H1 (cell line): ENCODE results near the gene AGER. TPM values are rescaled to one million over a fixed set of nuclear protein-coding genes. Genes with fewer than 3 reads are reported as not detected.
"Not testable (repeated sequence)": the region's sequence is repeated elsewhere in the genome, so short reads cannot be mapped to it uniquely, and the experiment has no call there.

Source experiments
- CTCF ChIA-PET: fragments of 300-600 bp; sonication (Branson Sonifier 250); formaldehyde crosslinking; loops from one replicate; lab custom pipeline; 2021; ENCODE audit not compliant: partially characterized antibody; lab: Charles Lee
- POLR2A ChIA-PET: fragments of 300-600 bp; sonication (Branson Sonifier 250); formaldehyde crosslinking; loops from one replicate; lab custom pipeline; 2021; ENCODE audit warnings: inconsistent platforms; ENCODE audit not compliant: partially characterized antibody; lab: Charles Lee
- DNase-seq, 2 experiments: peaks; one replicate each; pipeline versions ENCODE4 v3.0.0 to v3.0.0-alpha.2; 2010 to 2022; ENCODE audit warnings: low spot score in 2 of 2, low read depth in 1 of 2, mixed read lengths in 1 of 2
- FAIRE-seq: peaks from 2 replicates; lab custom pipeline; 2011; peaks lifted over from hg19 to GRCh38; lab: Jason Lieb, UNC
- H2AFZ ChIP-seq: 2 replicates; pipeline ENCODE4 v1.8.1; 2012; ENCODE audit warnings: low read length, inconsistent platforms
- H2AK5ac ChIP-seq: 2 replicates; pipeline ENCODE4 v1.6.1; 2013; ENCODE audit warnings: low read depth, low read length
- H2BK120ac ChIP-seq: replicated peaks from 2 replicates; pipeline ENCODE3; 2013; ENCODE audit warnings: low read depth, low read length, inconsistent platforms
- H2BK12ac ChIP-seq: 2 replicates; pipeline ENCODE4 v1.6.1; 2013; ENCODE audit warnings: low read depth, low read length
- H2BK15ac ChIP-seq: 2 replicates; pipeline ENCODE4 v1.6.1; 2013; ENCODE audit warnings: low read length
- H2BK20ac ChIP-seq: 2 replicates; pipeline ENCODE4 v1.6.1; 2013; ENCODE audit warnings: low read length
- H2BK5ac ChIP-seq: 2 replicates; pipeline ENCODE4 v1.6.1; 2013; ENCODE audit warnings: low read depth, low read length
- H3K14ac ChIP-seq: 2 replicates; pipeline ENCODE4 v1.6.1; 2013; ENCODE audit warnings: inconsistent platforms; ENCODE audit not compliant: insufficient read length
- H3K18ac ChIP-seq: 2 replicates; pipeline ENCODE4 v1.6.1; 2013; ENCODE audit warnings: low read length; ENCODE audit errors: extremely low read depth
- H3K23ac ChIP-seq: 2 replicates; pipeline ENCODE4 v1.6.1; 2013; ENCODE audit warnings: inconsistent platforms; ENCODE audit not compliant: insufficient read length
- H3K23me2 ChIP-seq: 2 replicates; pipeline ENCODE4 v1.6.1; 2013; ENCODE audit warnings: low read depth, low read length
- H3K27ac ChIP-seq: 2 replicates; pipeline ENCODE4 v1.6.1; 2011; ENCODE audit warnings: low read depth, low read length, inconsistent platforms
- H3K27me3 ChIP-seq, 4 experiments: replicated peaks in 1 of 4; 1 replicate in 1 of 4; 2 replicates in 3 of 4; pipeline versions ENCODE4 v1.6.1 to v1.8.1; 2011 to 2013; ENCODE audit warnings: low read length in 3 of 4, mild to moderate bottlenecking in 3 of 4, inconsistent platforms in 2 of 4, mixed read lengths in 2 of 4, moderate library complexity in 1 of 4; ENCODE audit not compliant: control insufficient read depth in 3 of 4, insufficient read depth in 3 of 4; ENCODE audit errors: extremely low read depth in 1 of 4
- H3K36me3 ChIP-seq, 4 experiments: 2 replicates each; pipeline versions ENCODE4 v1.6.1 to v1.8.1; 2011 to 2013; ENCODE audit warnings: mild to moderate bottlenecking in 4 of 4, low read length in 3 of 4, moderate library complexity in 2 of 4, control low read depth in 1 of 4, inconsistent platforms in 1 of 4; ENCODE audit not compliant: insufficient read depth in 4 of 4, control insufficient read depth in 2 of 4
- H3K4ac ChIP-seq: replicated peaks from 2 replicates; pipeline ENCODE3; 2013; ENCODE audit warnings: low read length, low read depth, mixed read lengths, inconsistent platforms; ENCODE audit not compliant: insufficient read length
- H3K4me1 ChIP-seq, 4 experiments: replicated peaks in 1 of 4; 1 replicate in 1 of 4; 2 replicates in 3 of 4; pipeline versions ENCODE4 v1.6.1 to v1.8.1; 2011 to 2013; ENCODE audit warnings: low read length in 3 of 4, inconsistent platforms in 2 of 4, mixed read lengths in 1 of 4; ENCODE audit not compliant: insufficient read depth in 4 of 4, control insufficient read depth in 3 of 4
- H3K4me2 ChIP-seq, 2 experiments: 2 replicates each; pipeline versions ENCODE4 v1.6.1 to v1.8.1; 2011 to 2013; ENCODE audit warnings: low read depth in 2 of 2, low read length in 2 of 2, control low read depth in 1 of 2, inconsistent platforms in 1 of 2, mild to moderate bottlenecking in 1 of 2; ENCODE audit not compliant: insufficient read depth in 1 of 2
- H3K4me3 ChIP-seq, 4 experiments: fragments of 200-600, 300-600 bp in 1 of 4; sonication (generic), shearing (Covaris generic), sonication (Bioruptor Twin) in 1 of 4; 2 replicates each; pipeline versions ENCODE4 v1.5.1 to v1.8.1; 2011 to 2016; ENCODE audit warnings: low read length in 4 of 4, low read depth in 3 of 4, control low read depth in 2 of 4, inconsistent platforms in 2 of 4, mild to moderate bottlenecking in 2 of 4, mixed read lengths in 1 of 4, moderate library complexity in 1 of 4; ENCODE audit not compliant: insufficient read depth in 2 of 4; ENCODE audit errors: extremely low read depth in 1 of 4
- H3K56ac ChIP-seq: replicated peaks from 2 replicates; pipeline ENCODE3; 2013; ENCODE audit warnings: low read depth, mild to moderate bottlenecking, mixed read lengths, low read length, inconsistent platforms; ENCODE audit not compliant: insufficient read length
- H3K79me1 ChIP-seq: 2 replicates; pipeline ENCODE4 v1.6.1; 2013; ENCODE audit warnings: low read depth, low read length, control low read depth
- H3K79me2 ChIP-seq, 2 experiments: 2 replicates each; pipeline versions ENCODE4 v1.6.1 to v1.8.1; 2012 to 2013; ENCODE audit warnings: low read length in 2 of 2, mild to moderate bottlenecking in 2 of 2, inconsistent platforms in 1 of 2; ENCODE audit not compliant: insufficient read depth in 2 of 2, control insufficient read depth in 1 of 2
- H3K9ac ChIP-seq, 4 experiments: replicated peaks in 1 of 4; 1 replicate in 1 of 4; 2 replicates in 3 of 4; pipeline versions ENCODE4 v1.6.1 to v1.8.1; 2011 to 2013; ENCODE audit warnings: low read depth in 3 of 4, low read length in 3 of 4, control low read depth in 2 of 4, mild to moderate bottlenecking in 2 of 4, moderate library complexity in 2 of 4, inconsistent platforms in 1 of 4; ENCODE audit errors: extremely low read depth in 1 of 4
- H3K9me3 ChIP-seq, 2 experiments: 2 replicates each; pipeline versions ENCODE4 v1.6.1 to v1.8.1; 2012 to 2013; ENCODE audit warnings: mild to moderate bottlenecking in 2 of 2, moderate library complexity in 2 of 2, control low read depth in 1 of 2, inconsistent platforms in 1 of 2, low read depth in 1 of 2, low read length in 1 of 2, mixed read lengths in 1 of 2; ENCODE audit not compliant: insufficient read depth in 2 of 2
- H4K20me1 ChIP-seq, 2 experiments: replicated peaks in 1 of 2; 2 replicates each; pipeline versions ENCODE3 to v1.8.1; 2011 to 2013; ENCODE audit warnings: inconsistent platforms in 2 of 2, low read length in 2 of 2, mild to moderate bottlenecking in 1 of 2; ENCODE audit not compliant: insufficient read depth in 2 of 2, control insufficient read depth in 1 of 2
- H4K5ac ChIP-seq: 2 replicates; pipeline ENCODE4 v1.6.1; 2013; ENCODE audit warnings: low read length, low read depth, mixed read lengths, inconsistent platforms; ENCODE audit not compliant: insufficient read length
- H4K8ac ChIP-seq: 2 replicates; pipeline ENCODE4 v1.8.0; 2013; ENCODE audit warnings: mild to moderate bottlenecking, moderate library complexity, low read length, inconsistent platforms; ENCODE audit not compliant: insufficient read depth; ENCODE audit errors: extremely low read depth
- H4K91ac ChIP-seq: replicated peaks from 2 replicates; pipeline ENCODE3; 2013; ENCODE audit warnings: low read length, mixed read lengths, inconsistent platforms; ENCODE audit not compliant: insufficient read length
- WGBS, 2 experiments: shearing (Covaris generic) in 1 of 2; methylation state at CpG; one replicate each; pipeline versions ENCODE4 v1.1.6 to v1.1.7; 2013 to 2015; ENCODE audit warnings: low lambda C conversion rate in 2 of 2, mixed read lengths in 2 of 2, inconsistent platforms in 1 of 2, low coverage in 1 of 2, missing lambda C conversion rate in 1 of 2; ENCODE audit not compliant: insufficient replicate concordance in 2 of 2, insufficient coverage in 1 of 2, insufficient read length in 1 of 2; ENCODE audit errors: extremely low coverage in 1 of 2, missing lambda C conversion rate in 1 of 2; 5-methylcytosine and 5-hydroxymethylcytosine counted together
- polyA plus RNA-seq, 7 experiments: library from polyadenylated mRNA; depleted of rRNA in 3 of 7; stranded (reverse) in 5 of 7; unstranded in 2 of 7; fragments of >200 nt in 5 of 7; fragments of 200-250 nt in 2 of 7; gene quantifications; 1 replicate in 5 of 7; 2 replicates in 1 of 7; 4 replicates in 1 of 7; pipeline versions ENCODE4 v1.2.1 to v1.2.3, GENCODE V29; 2011 to 2013; ENCODE audit warnings: missing spikeins in 2 of 7, mixed read lengths in 2 of 7
- total RNA-seq: library from RNA; stranded (reverse); fragmentation: NEBNext Ultra II Directional; extraction: Animal tissue kit (Norgen Biotek cat#: 25700); gene quantifications from 2 replicates; pipeline ENCODE4 v1.2.1, GENCODE V29; 2021

AGER gene
- total and polyA plus RNA-seq, 2 of the 8 experiments (the other 6 are each of a cell fraction or from before 2014, with no cell fraction given): 3.8 to 10.9 TPM

GRCh38 chr6:32193096-32193495 lies 9.0 kb upstream of the AGER start:
- H3K36me3 ChIP-seq: not testable (repeated sequence)

More at GRCh38 chr6:32193096-32193495, 9.0 kb upstream of the AGER start:
- CTCF ChIA-PET: interaction anchor here (1.0 to 1.6 kb wide), 6 partner anchors 10 to 778 kb away, joined by 3 to 6 read pairs (median 4); no protein-coding TSS in a partner anchor
- H2BK15ac ChIP-seq, H3K14ac ChIP-seq, H3K56ac ChIP-seq, H3K9ac ChIP-seq, H2BK12ac ChIP-seq, H3K4ac ChIP-seq, H3K9me3 ChIP-seq, H3K27me3 ChIP-seq, H4K20me1 ChIP-seq, H3K79me1 ChIP-seq, H2AFZ ChIP-seq, H4K5ac ChIP-seq, FAIRE-seq, H3K27ac ChIP-seq, H4K91ac ChIP-seq, H3K23ac ChIP-seq, H2BK20ac ChIP-seq, H2BK5ac ChIP-seq, H2AK5ac ChIP-seq, H2BK120ac ChIP-seq, H4K8ac ChIP-seq, DNase-seq: not testable (repeated sequence)
- Histone ChIP-seq H3K18ac (0 out of 2 replicates have a peak overlapping the region, but pooled peaks have one; percentile 97), H3K4me2 (peak overlapping the region; percentile 51 to 57; a peak in 2 of 4 replicates), H3K23me2 (peaks cover 11% of the 10 kb centered on the region), H3K4me3 (peak overlapping the region in 1 of 4 experiments; percentile 42; a peak in 1 of 8 replicates), H3K79me2 (peaks cover 0 to 13% of the 10 kb centered on the region in 2 experiments; a peak in 2 of 4 replicates), H3K4me1 (peaks cover 8 to 48% (median 26%) of the 10 kb centered on the region in 4 experiments)
- 77% methylated on average over 13 of the region's 13 CpGs; no CpG with 5 or more reads in 1 of the 2 experiments for WGBS, 2 experiments
- POLR2A ChIA-PET: interaction anchor here (1.0 to 13.3 kb wide), 6 partner anchors 14 to 779 kb away, joined by 3 to 194 read pairs (median 8); partner anchors contain the start of genes AGPAT1, PRRT1, RNF5 and TNXB
